ENCODE data around the gene TAOK1. TPM values are rescaled to one million over a fixed set of nuclear protein-coding genes. Genes with fewer than 3 reads are reported as not detected.

The TAOK1 gene
- total and polyA plus RNA-seq, 4 donors: 4.3 to 20.5 (median 12.6) TPM

GRCh38 chr17:29357232-29357631 lies 32.9 kb upstream of the TAOK1 start:
- Histone ChIP-seq H3K36me3 (ENCODE audit: control insufficient read depth in 4 of 4, insufficient read depth in 3 of 4, low read depth in 1 of 4, low read length in 3 of 4) (no peaks in the 10 kb centered on the region), H3K4me1 (ENCODE audit: control insufficient read depth in 4 of 4, insufficient read depth in 4 of 4, low read length in 3 of 4) (no peaks in the 10 kb centered on the region), H3K27ac (ENCODE audit: low read depth in 1 of 2, low read length in 2 of 2) (no peak overlapping the region), H3K9me3 (ENCODE audit: control insufficient read depth in 4 of 4, low read length in 3 of 4) (no peaks in the 10 kb centered on the region), H3K9ac (ENCODE audit: low read depth in 1 of 2, low read length in 2 of 2) (no peak overlapping the region), H3K27me3 (ENCODE audit: control insufficient read depth in 4 of 4, insufficient read depth in 4 of 4, low read length in 3 of 4) (no peaks in the 10 kb centered on the region), H3K4me3 (ENCODE audit: low read depth in 1 of 3, low read length in 3 of 3) (no peak overlapping the region)
- no peak for TF ChIP-seq JUND (IDR thresholded peaks at IDR 0.05)
- TF ChIP-seq ATF3 (IDR thresholded peaks at IDR 0.05): no peak
- no peak for TF ChIP-seq NR2F2 (IDR thresholded peaks at IDR 0.05)
- no peak for TF ChIP-seq REST (IDR thresholded peaks at IDR 0.05)
- TF ChIP-seq EGR1 (IDR thresholded peaks at IDR 0.05; ENCODE audit: low read depth in 2 of 2): no peak
- no peak for DNase-seq (ENCODE audit: low spot score)
- WGBS: 88% methylated on average over 2 of the region's 2 CpGs

- Histone ChIP-seq H3K4me1 (ENCODE audit: control insufficient read depth in 4 of 4, insufficient read depth in 4 of 4, low read length in 3 of 4) (no peaks in the 10 kb centered on the region), H3K4me3 (ENCODE audit: low read depth in 1 of 3, low read length in 3 of 3) (no peak overlapping the region), H3K9ac (ENCODE audit: low read depth in 1 of 2, low read length in 2 of 2) (no peak overlapping the region), H3K27me3 (ENCODE audit: control insufficient read depth in 4 of 4, insufficient read depth in 4 of 4, low read length in 3 of 4) (no peaks in the 10 kb centered on the region), H3K9me3 (ENCODE audit: control insufficient read depth in 4 of 4, low read length in 3 of 4) (no peaks in the 10 kb centered on the region), H3K36me3 (ENCODE audit: control insufficient read depth in 4 of 4, insufficient read depth in 3 of 4, low read depth in 1 of 4, low read length in 3 of 4) (no peaks in the 10 kb centered on the region), H3K27ac (ENCODE audit: low read depth in 1 of 2, low read length in 2 of 2) (no peak overlapping the region)
- no peak for DNase-seq (ENCODE audit: low spot score)
- WGBS: 88% methylated on average over 5 of the region's 5 CpGs
- no peak for TF ChIP-seq CTCF (IDR thresholded peaks at IDR 0.05; ENCODE audit: low read depth, low read length, missing input control)
- no peak for TF ChIP-seq GABPA (IDR thresholded peaks at IDR 0.05 in 1 of 2, conservative IDR thresholded peaks at IDR 0.05 in 1 of 2)
- no peak for TF ChIP-seq RAD21 (IDR thresholded peaks at IDR 0.05)
- no peak for TF ChIP-seq RXRA (IDR thresholded peaks at IDR 0.05)
- TF ChIP-seq TAF1 (conservative IDR thresholded peaks at IDR 0.05): no peak
- no peak for TF ChIP-seq REST (IDR thresholded peaks at IDR 0.05)
- TF ChIP-seq HNF4G (IDR thresholded peaks at IDR 0.05): no peak
- TF ChIP-seq FOXA2 (IDR thresholded peaks at IDR 0.05): no peak
- TF ChIP-seq JUND (IDR thresholded peaks at IDR 0.05): no peak
- TF ChIP-seq EGR1 (IDR thresholded peaks at IDR 0.05; ENCODE audit: low read depth in 2 of 2): no peak
- no peak for TF ChIP-seq ATF3 (IDR thresholded peaks at IDR 0.05)
- TF ChIP-seq SP1 (IDR thresholded peaks at IDR 0.05): no peak
- no peak for TF ChIP-seq HNF4A (conservative IDR thresholded peaks at IDR 0.05)
Observed at GRCh38 chr17:29357821-29358232, 32.3 kb upstream of the TAOK1 start.

All from liver (tissue), 9 donors.